T-helper 1 cell treated with Interleukin-12 subunit alpha and Interleukin-12 subunit beta and Interleukin-4 antibody, amounts not matched to agents 30 ng/mL and 1 ng/mL, for 36 hours (primary cell): Measurements from ENCODE around the gene TNFSF9. TPM values are rescaled to one million over a fixed set of nuclear protein-coding genes. Genes with fewer than 3 reads are reported as not detected.
"Not testable (repeated sequence)": the region's sequence is repeated elsewhere in the genome, so short reads cannot be mapped to it uniquely, and the experiment has no call there.

ENCODE experiments used
- intact Hi-C: fragments of 100-400 bp; cut with micrococcal nuclease; formaldehyde crosslinking; loops from one replicate; pipeline ENCODE4 v1.15.1; 2024
- total RNA-seq: library from RNA; stranded (reverse); gene quantifications from 2 replicates; pipeline ENCODE4 v1.2.3, GENCODE V29; 2022

TNFSF9 gene
- total RNA-seq, 1 donor from 2014 or later, result 5.8 TPM

GRCh38 chr19:6503407-6504201, 27.2 kb upstream of the TNFSF9 start:
- intact Hi-C loops, result loop anchor here (1.0 kb wide), 3 partner anchors 21 to 78 kb away; no protein-coding TSS in a partner anchor

DNA sequence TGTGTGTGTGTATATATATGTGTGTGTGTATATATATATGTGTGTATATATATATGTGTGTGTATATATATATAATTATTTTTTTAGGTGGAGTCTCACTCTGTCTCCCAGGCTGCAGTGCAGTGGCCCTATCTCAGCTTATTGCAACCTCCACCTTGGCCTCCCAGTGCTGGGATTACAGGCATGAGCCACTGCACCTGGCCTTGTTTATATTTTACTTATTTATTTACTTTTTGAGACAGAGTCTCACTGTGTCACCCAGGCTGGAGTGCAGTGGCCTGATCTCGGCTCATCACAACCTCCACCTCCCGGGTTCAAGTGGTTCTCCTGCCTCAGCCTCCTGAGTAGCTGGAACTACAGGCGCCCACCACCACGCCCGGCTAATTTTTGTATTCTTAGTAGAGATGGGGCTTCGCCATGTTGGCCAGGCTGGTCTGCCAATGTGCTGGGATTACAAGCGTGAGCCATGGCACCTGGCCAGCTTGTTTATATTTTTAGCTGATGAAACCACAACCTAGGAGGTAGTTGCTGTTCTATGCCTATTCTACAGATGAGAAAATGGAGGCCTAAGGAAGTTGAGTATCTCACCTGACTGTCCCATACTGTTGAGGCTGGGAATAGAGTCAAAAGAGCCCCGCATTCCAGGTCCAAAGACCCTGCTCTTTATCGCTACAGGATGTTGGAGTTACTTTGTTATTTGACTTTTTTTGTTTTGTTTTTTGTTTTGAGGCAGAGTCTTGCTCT, 22.6 kb upstream of the TNFSF9 start:
- intact Hi-C loops, result not testable (repeated sequence)

DNA sequence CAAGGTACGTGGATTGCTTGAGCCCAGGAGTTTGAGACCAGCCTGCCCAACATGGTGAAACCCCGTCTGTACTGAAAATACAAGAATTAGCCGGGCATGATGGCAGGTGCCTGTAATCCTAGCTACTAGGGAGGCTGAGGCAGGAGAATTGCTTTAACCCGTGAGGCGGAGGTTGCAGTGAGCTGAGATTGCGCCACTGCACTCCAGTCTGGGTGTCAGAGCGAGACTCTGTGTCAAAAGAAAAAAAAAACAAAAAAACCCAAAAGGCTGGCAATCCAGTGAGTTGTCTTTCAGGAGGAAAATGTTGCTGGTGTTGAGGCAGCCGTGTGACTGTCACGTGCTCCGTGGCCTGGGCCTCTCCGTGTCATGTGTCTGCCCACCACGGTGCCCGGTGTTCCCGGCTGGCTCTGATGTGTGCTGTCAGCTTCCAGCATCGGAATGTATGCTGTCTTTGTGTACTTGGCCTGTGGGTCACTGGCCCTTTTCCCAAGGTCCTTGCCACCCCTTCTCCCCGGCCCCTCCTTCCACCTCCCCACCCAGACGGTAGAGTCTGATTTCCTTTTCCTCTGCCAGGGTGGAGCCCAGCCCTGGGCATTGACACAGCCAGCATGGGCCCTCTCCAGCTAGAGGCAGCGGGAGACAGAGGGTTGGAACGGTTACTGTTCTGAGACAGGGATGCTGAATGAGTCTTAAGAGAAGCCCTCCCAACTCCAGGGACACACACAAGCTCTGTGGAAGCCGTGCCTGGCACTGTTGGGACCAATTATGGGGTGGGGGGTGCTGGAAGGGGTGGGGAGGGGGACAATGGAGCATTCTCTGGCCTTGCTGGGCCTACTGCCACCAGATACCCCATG, 21.5 kb upstream of the TNFSF9 start:
- intact Hi-C loops, result no loop called here

- intact Hi-C loops, result loop anchor here (10.0 kb wide), 1 partner anchor 386 kb away; no protein-coding TSS in a partner anchor
These were observed 20.2 kb upstream of the TNFSF9 start for GRCh38 chr19:6510618-6511017.

DNA sequence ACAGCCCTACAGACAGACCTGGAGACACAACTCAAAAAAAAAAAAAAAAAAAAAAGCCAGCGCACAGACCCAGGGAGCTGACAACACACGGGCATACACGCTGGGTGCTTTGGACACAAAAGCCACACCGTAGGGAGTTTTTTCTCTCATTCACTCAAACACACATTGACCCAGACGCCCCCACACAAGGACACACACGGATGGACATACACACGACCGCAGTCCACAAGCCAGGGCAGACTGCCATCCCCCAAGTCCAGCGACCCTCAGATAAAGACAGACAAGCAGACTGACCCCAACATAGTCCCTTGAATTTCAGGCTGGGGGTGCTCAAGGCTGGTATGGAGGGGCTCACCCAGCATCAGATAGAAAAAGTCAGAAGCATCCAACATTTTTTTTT, 16.7 kb upstream of the TNFSF9 start:
- intact Hi-C loops, result loop anchor here (10.0 kb wide), 1 partner anchor 389 kb away; no protein-coding TSS in a partner anchor

DNA sequence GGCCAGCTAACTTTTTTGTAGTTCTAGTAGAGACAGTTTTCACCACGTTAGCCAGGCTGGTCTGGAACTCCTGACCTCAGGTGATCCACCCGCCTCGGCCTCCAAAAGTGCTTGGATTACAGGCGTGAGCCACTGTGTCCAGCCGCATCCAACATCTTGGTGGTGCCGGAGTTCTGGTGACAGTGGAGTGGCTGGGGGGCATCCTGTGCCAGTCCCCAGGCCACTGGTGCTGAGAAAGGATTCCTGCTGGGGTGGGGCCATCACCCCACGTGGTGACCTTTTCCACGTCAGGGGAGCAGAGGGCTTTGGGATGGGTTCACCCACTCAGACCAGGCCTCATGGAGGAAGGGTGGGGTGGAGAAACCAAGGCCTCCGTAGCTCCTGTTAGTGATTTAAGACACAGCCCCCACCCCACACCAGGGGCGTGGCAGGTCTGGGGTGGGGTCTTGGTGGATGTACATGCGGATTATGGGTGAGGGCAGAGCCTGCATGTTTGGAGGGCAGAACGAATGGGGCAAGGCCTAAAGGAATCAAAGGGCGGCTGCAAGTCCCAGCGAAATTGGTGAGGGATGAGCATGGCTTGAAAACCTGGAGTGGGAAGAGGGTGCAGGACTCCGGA, 15.8 kb upstream of the TNFSF9 start:
- intact Hi-C loops, result loop anchor here (5.0 to 10.0 kb wide), 2 partner anchors 202 to 390 kb away; no protein-coding TSS in a partner anchor

GRCh38 chr19:6516018-6516658, 14.7 kb upstream of the TNFSF9 start:
- intact Hi-C loops, result loop anchor here (1.0 to 10.0 kb wide), 14 partner anchors 11 to 391 kb away; partner anchors contain the start of genes CD70, SH2D3A and TNFSF9

DNA sequence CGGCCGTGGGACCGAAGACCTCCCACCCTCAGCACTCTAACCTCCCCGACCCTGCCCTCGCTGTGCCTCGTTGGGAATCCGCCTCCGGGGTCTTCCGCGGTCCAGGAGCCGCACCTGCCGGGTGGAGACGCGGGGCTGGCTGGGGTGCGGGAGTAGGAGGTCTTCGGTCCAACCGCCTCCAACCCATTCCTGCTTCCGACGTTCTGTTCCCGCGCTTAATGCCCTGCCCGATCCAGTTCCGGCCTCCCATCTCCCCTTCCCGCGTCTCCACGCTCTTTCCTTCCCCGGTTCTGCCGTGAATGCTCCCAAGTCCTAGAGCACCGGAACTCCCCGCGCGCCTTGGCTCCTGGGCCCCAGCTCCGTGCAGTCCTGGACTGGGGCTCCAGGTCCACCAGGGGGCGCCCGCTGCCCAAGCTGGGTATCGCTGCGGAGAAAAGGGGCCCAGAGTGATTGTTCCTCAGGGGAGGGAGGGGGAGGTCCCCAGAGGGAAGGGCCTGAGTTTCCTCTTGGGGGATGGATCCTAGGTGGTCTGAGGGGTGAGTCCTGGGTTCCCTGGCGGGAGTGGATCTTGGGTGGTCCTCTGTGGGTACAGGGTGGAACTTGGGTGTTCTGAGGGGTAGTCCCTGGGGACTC, 14.1 kb upstream of the TNFSF9 start:
- intact Hi-C loops, result loop anchor here (1.0 to 10.0 kb wide), 15 partner anchors 11 to 392 kb away; partner anchors contain the start of genes CD70, DENND1C, SH2D3A and TNFSF9

DNA sequence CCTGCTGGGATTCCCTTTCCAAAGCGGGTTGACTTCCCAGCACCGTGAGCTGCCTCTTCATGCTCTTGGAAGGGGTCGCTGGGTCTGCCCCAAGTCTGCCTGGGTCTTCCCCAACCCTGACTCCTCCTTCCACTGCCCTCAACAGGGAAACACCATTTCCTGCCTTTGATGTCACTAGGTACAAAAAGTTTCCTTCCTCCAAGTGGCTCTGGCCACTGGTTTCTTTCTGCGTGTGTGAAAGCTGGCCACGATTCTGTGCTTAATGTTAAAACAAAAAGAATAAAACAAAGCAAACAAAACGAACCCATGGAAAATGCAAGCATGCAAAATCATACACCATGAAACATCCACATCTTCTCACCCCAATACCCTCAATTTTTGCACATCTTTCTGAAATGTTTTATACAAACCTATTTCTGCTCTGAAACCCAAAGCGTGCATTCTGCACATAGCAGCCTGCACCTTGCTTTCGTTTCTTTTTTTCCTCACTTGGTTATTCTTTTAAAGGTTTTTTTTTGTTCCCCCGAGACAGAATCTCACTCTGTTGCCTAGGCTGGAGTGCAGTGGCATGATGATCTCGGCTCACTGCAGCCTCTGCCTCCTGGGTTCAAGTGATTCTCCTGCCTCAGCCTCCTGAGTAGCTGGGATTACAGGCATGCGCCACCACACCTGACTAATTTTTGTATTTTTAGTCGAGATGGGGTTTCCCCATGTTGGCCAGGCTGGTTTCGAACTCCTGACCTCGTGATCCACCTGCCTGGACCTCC, 12.5 kb upstream of the TNFSF9 start:
- intact Hi-C loops, result loop anchor here (5.0 to 10.0 kb wide), 2 partner anchors 199 to 394 kb away; no protein-coding TSS in a partner anchor

DNA sequence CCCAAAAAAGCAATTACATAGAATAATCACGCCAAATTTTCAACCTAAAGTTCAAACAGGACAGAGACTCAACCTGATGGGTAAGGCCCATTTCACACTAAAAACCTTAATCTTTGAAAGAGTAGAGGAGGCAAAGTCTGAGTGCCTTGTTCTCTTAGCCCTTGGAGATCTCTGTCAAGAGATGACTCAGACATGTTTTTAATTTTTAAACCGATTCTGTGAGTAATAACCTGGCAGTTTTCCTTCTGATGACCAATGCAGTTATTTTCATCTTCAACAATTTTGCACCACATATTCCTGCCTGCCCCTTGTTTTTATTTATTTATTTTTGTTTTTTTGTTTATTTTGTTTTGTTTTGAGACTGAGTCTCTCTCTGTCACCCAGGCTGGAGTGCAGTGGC, 11.5 kb upstream of the TNFSF9 start:
- intact Hi-C loops, result loop anchor here (5.0 to 10.0 kb wide), 2 partner anchors 198 to 394 kb away; no protein-coding TSS in a partner anchor

DNA sequence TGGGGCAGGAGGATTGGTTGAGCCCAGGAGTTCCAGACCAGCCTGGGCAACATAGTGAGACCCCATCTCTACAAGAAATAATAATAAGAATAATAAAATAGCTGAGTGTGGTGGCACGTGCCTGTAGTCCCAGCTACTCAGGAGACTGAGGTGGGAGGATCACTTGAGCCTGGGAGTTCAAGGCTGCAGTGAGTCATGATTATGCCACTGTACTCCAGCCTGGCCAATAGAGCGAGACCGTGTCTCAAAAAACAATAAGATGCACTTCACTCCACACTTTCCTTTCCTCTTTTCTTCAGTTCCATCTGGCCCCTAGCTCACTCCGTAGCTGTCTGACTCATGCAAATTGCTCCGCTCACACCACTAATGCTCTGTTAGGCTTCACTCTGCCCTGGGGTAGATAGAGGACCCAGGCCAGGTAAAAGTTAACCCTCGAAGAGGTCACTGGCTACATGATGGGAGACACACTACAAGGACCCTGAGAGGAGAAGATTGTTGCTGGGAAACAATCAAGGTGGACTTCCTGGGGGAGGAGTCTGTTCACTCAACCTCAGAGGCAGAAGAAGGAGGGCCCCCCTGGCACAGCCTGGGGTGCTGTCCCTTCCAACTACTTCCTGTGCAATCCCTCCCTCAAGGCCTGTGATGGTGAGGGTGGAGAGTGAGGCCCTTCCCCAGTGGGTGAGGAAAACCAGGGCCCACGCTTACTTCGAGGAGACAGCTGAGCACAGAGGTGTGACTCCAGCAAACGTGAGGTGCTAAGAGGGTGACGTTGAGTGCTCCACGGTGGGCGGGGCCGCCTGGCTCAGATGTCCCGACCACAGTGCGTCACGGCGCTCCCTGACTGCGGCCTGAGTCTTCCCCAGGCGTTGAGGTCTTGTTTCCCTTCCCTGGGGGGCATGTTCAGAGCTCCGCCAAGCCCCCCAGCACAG, 8.8 kb upstream of the TNFSF9 start:
- intact Hi-C loops, result loop anchor here (2.0 kb wide), 1 partner anchor 105 kb away; no protein-coding TSS in a partner anchor

DNA sequence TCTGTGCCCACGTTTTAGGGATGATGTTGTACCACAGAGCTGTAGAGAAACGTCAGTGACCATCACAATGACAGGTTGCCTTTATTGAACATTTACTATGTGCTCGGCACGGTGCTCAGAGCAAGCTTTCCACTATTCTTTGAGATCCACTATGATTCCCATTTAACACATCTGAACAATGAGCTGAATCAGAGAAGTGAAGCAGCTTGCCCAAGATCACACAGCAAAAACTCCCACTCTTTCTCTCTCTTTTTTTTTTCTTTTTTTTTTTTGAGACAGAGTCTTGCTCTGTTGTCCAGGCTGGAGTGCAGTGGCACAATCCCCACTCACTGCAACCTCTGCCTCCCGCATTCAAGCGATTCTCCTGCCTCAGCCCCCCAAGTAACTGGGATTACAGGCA, 8.1 kb upstream of the TNFSF9 start:
- intact Hi-C loops, result loop anchor here (2.0 kb wide), 1 partner anchor 104 kb away; no protein-coding TSS in a partner anchor

- intact Hi-C loops, result no loop called here
These were observed 6.5 kb upstream of the TNFSF9 start for GRCh38 chr19:6524311-6524710.

- intact Hi-C loops, result no loop called here
These were observed 2.8 kb upstream of the TNFSF9 start for GRCh38 chr19:6527893-6528543.

DNA sequence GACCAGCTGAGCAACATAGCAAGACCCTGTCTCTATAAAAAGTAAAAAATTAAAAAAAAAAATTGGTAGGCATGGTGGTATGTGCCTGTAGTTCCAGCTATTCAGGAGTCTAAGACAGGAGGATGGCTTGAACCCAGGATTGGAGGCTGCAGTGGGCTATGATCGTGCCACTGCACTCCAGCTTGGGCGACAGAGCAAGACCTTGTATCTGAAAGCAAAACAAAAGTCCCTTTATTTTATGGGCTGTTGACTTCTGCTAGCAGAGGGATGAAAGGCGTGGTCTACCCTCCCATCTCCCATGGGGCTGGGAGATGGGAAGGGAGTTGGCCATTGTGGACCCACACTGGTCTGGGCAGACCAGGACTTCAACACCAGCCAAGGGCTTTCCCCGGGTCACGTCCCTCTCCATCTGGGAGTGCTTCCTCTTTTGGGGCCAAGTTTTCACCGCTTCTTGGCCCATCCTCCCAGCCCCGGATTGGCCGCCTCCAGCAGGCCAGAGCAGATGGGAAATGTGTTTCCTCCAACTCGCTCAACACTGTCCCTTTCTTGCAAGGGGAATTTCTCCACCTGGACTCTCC, 2.2 kb upstream of the TNFSF9 start:
- intact Hi-C loops, result no loop called here

- intact Hi-C loops, result no loop called here
These were observed 1.5 kb upstream of the TNFSF9 start for GRCh38 chr19:6529351-6529750.
